Measurements from ENCODE around the gene PSAT1. TPM values are rescaled to one million over a fixed set of nuclear protein-coding genes. Genes with fewer than 3 reads are reported as not detected.

PSAT1 gene
- total and polyA plus RNA-seq, 2 of the 8 experiments (the other 6 are each of a cell fraction or from before 2014, with no cell fraction given), result 204 to 341 TPM

DNA sequence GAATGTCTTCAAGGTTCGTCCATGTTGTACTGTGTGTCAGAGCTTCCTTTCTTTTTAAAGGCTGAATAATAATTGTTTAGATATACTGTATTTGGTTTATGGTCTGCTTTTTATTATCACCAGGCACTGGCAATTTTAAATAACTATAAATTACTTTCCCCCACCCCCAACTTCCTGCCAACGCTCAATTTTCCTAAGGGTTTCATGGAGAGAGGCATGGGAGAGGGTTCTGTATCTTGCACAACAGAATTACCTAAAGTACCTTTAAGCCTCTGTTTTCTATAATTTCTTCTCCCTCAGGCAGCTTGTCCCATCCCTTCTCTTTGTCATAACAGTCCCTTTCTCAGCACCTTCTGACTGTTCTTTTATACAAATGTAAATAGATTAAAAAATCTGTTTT lies 10.4 kb downstream of the PSAT1 start (continued):
- TF ChIP-seq, protein P1, sequence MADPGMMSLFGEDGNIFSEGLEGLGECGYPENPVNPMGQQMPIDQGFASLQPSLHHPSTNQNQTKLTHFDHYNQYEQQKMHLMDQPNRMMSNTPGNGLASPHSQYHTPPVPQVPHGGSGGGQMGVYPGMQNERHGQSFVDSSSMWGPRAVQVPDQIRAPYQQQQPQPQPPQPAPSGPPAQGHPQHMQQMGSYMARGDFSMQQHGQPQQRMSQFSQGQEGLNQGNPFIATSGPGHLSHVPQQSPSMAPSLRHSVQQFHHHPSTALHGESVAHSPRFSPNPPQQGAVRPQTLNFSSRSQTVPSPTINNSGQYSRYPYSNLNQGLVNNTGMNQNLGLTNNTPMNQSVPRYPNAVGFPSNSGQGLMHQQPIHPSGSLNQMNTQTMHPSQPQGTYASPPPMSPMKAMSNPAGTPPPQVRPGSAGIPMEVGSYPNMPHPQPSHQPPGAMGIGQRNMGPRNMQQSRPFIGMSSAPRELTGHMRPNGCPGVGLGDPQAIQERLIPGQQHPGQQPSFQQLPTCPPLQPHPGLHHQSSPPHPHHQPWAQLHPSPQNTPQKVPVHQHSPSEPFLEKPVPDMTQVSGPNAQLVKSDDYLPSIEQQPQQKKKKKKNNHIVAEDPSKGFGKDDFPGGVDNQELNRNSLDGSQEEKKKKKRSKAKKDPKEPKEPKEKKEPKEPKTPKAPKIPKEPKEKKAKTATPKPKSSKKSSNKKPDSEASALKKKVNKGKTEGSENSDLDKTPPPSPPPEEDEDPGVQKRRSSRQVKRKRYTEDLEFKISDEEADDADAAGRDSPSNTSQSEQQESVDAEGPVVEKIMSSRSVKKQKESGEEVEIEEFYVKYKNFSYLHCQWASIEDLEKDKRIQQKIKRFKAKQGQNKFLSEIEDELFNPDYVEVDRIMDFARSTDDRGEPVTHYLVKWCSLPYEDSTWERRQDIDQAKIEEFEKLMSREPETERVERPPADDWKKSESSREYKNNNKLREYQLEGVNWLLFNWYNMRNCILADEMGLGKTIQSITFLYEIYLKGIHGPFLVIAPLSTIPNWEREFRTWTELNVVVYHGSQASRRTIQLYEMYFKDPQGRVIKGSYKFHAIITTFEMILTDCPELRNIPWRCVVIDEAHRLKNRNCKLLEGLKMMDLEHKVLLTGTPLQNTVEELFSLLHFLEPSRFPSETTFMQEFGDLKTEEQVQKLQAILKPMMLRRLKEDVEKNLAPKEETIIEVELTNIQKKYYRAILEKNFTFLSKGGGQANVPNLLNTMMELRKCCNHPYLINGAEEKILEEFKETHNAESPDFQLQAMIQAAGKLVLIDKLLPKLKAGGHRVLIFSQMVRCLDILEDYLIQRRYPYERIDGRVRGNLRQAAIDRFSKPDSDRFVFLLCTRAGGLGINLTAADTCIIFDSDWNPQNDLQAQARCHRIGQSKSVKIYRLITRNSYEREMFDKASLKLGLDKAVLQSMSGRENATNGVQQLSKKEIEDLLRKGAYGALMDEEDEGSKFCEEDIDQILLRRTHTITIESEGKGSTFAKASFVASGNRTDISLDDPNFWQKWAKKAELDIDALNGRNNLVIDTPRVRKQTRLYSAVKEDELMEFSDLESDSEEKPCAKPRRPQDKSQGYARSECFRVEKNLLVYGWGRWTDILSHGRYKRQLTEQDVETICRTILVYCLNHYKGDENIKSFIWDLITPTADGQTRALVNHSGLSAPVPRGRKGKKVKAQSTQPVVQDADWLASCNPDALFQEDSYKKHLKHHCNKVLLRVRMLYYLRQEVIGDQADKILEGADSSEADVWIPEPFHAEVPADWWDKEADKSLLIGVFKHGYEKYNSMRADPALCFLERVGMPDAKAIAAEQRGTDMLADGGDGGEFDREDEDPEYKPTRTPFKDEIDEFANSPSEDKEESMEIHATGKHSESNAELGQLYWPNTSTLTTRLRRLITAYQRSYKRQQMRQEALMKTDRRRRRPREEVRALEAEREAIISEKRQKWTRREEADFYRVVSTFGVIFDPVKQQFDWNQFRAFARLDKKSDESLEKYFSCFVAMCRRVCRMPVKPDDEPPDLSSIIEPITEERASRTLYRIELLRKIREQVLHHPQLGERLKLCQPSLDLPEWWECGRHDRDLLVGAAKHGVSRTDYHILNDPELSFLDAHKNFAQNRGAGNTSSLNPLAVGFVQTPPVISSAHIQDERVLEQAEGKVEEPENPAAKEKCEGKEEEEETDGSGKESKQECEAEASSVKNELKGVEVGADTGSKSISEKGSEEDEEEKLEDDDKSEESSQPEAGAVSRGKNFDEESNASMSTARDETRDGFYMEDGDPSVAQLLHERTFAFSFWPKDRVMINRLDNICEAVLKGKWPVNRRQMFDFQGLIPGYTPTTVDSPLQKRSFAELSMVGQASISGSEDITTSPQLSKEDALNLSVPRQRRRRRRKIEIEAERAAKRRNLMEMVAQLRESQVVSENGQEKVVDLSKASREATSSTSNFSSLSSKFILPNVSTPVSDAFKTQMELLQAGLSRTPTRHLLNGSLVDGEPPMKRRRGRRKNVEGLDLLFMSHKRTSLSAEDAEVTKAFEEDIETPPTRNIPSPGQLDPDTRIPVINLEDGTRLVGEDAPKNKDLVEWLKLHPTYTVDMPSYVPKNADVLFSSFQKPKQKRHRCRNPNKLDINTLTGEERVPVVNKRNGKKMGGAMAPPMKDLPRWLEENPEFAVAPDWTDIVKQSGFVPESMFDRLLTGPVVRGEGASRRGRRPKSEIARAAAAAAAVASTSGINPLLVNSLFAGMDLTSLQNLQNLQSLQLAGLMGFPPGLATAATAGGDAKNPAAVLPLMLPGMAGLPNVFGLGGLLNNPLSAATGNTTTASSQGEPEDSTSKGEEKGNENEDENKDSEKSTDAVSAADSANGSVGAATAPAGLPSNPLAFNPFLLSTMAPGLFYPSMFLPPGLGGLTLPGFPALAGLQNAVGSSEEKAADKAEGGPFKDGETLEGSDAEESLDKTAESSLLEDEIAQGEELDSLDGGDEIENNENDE (IDR thresholded peaks at IDR 0.05; ENCODE audit: insufficient replicate concordance, low read length), result no peak
- TF ChIP-seq RBBP5 (IDR thresholded peaks at IDR 0.05; ENCODE audit: borderline replicate concordance, low read depth, low read length), result no peak
- TF ChIP-seq, protein P2, sequence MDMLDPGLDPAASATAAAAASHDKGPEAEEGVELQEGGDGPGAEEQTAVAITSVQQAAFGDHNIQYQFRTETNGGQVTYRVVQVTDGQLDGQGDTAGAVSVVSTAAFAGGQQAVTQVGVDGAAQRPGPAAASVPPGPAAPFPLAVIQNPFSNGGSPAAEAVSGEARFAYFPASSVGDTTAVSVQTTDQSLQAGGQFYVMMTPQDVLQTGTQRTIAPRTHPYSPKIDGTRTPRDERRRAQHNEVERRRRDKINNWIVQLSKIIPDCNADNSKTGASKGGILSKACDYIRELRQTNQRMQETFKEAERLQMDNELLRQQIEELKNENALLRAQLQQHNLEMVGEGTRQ (IDR thresholded peaks at IDR 0.05; ENCODE audit: low read length), result no peak

All from H1 (cell line).